IMR-90 (cell line): ENCODE results near the gene SEZ6L. TPM values are rescaled to one million over a fixed set of nuclear protein-coding genes. Genes with fewer than 3 reads are reported as not detected.
A peak's percentile ranks its signal among the peaks of the same experiment; 100 is the strongest.

Experiments
- ATAC-seq: fragments of 200-7000 bp; cut with Tn5 transposase; 2 replicates; pipeline ENCODE4 v1.9.1; 2020; ENCODE audit warnings: low read depth, mild to moderate bottlenecking, moderate library complexity
- BruUV-seq: library from RNA; stranded (reverse); fragments of 400-500 nt; replicated peaks from 2 replicates; lab custom pipeline; 2021; lab: Mats Ljungman, UMichigan
- CTCF ChIA-PET: fragments of 300-600 bp; formaldehyde crosslinking; extraction: SDS; loops from one replicate; lab custom pipeline; 2021; ENCODE audit warnings: antibody characterized with exemption; lab: Yijun Ruan, JAX
- POLR2A ChIA-PET: fragments of 300-600 bp; sonication (Branson Sonifier 250); formaldehyde crosslinking; loops from one replicate; lab custom pipeline; 2022; ENCODE audit warnings: antibody characterized with exemption; ENCODE audit not compliant: unreplicated experiment; lab: Charles Lee
- DNase-seq: peaks from one replicate; pipeline ENCODE4 v3.0.0; 2013
- H2AFZ ChIP-seq: replicated peaks from 2 replicates; pipeline ENCODE3; 2013; ENCODE audit warnings: low read length, mild to moderate bottlenecking; ENCODE audit not compliant: poor library complexity
- H2AK5ac ChIP-seq: 2 replicates; pipeline ENCODE4 v1.6.1; 2013; ENCODE audit warnings: low read depth, low read length, inconsistent platforms
- H2AK9ac ChIP-seq: replicated peaks from 2 replicates; pipeline ENCODE3; 2013; ENCODE audit warnings: mild to moderate bottlenecking, low read depth, low read length, moderate library complexity; ENCODE audit not compliant: poor library complexity
- H2BK120ac ChIP-seq: 2 replicates; pipeline ENCODE4 v1.6.1; 2013; ENCODE audit warnings: low read depth, low read length, inconsistent platforms
- H2BK15ac ChIP-seq: 3 replicates; pipeline ENCODE4 v1.6.1; 2013; ENCODE audit warnings: low read depth, low read length, inconsistent platforms
- H2BK20ac ChIP-seq: 2 replicates; pipeline ENCODE4 v1.6.1; 2013; ENCODE audit warnings: low read depth, mild to moderate bottlenecking, inconsistent platforms, low read length, moderate library complexity
- H2BK5ac ChIP-seq: 2 replicates; pipeline ENCODE4 v1.6.1; 2013; ENCODE audit warnings: mild to moderate bottlenecking, low read depth, low read length, inconsistent platforms; ENCODE audit not compliant: poor library complexity, severe bottlenecking
- H3K14ac ChIP-seq: replicated peaks from 2 replicates; pipeline ENCODE4 v1.6.1; 2013; ENCODE audit warnings: low read depth, low read length, inconsistent platforms
- H3K18ac ChIP-seq: 2 replicates; pipeline ENCODE4 v1.6.1; 2013; ENCODE audit warnings: low read depth, low read length, control low read depth
- H3K23ac ChIP-seq: 2 replicates; pipeline ENCODE4 v1.6.1; 2013; ENCODE audit warnings: low read depth, low read length, inconsistent platforms
- H3K27ac ChIP-seq: 2 replicates; pipeline ENCODE4 v1.5.1; 2013; ENCODE audit warnings: mild to moderate bottlenecking, control low read depth, low read length; ENCODE audit not compliant: insufficient read depth
- H3K27me3 ChIP-seq: 2 replicates; pipeline ENCODE4 v1.6.1; 2013; ENCODE audit warnings: low read length; ENCODE audit not compliant: control insufficient read depth, insufficient read depth
- H3K36me3 ChIP-seq: 2 replicates; pipeline ENCODE4 v1.6.1; 2013; ENCODE audit warnings: low read length, mixed read lengths; ENCODE audit not compliant: control insufficient read depth, insufficient read depth
- H3K4ac ChIP-seq: 2 replicates; pipeline ENCODE4 v1.6.1; 2013; ENCODE audit warnings: low read depth, low read length, inconsistent platforms
- H3K4me1 ChIP-seq: 2 replicates; pipeline ENCODE4 v1.6.1; 2013; ENCODE audit warnings: low read length, mixed read lengths; ENCODE audit not compliant: control insufficient read depth, insufficient read depth
- H3K4me2 ChIP-seq: 2 replicates; pipeline ENCODE4 v1.6.1; 2013; ENCODE audit warnings: low read depth, mild to moderate bottlenecking, control low read depth, low read length, moderate library complexity
- H3K4me3 ChIP-seq: 2 replicates; pipeline ENCODE4 v1.5.1; 2013; ENCODE audit warnings: low read depth, mild to moderate bottlenecking, control low read depth, low read length, moderate library complexity; ENCODE audit not compliant: insufficient read depth
- H3K56ac ChIP-seq: 2 replicates; pipeline ENCODE4 v1.6.1; 2013; ENCODE audit warnings: low read length, inconsistent platforms; ENCODE audit not compliant: insufficient read depth; ENCODE audit errors: extremely low read depth
- H3K79me1 ChIP-seq, 2 experiments: 2 replicates each; pipeline ENCODE4 v1.6.1; 2013; ENCODE audit warnings: low read length in 2 of 2, inconsistent platforms in 1 of 2, low read depth in 1 of 2
- H3K9ac ChIP-seq: 2 replicates; pipeline ENCODE4 v1.6.1; 2013; ENCODE audit warnings: low read depth, low read length, control low read depth
- H3K9me1 ChIP-seq: 2 replicates; pipeline ENCODE4 v1.6.1; 2013; ENCODE audit warnings: low read length, inconsistent platforms; ENCODE audit not compliant: insufficient read depth
- H3K9me3 ChIP-seq: 2 replicates; pipeline ENCODE4 v1.6.1; 2013; ENCODE audit warnings: low read length; ENCODE audit not compliant: control insufficient read depth, insufficient read depth
- H4K20me1 ChIP-seq: 2 replicates; pipeline ENCODE4 v1.6.1; 2013; ENCODE audit warnings: low read length, inconsistent platforms; ENCODE audit not compliant: insufficient read depth
- H4K5ac ChIP-seq: 2 replicates; pipeline ENCODE4 v1.6.1; 2013; ENCODE audit warnings: mild to moderate bottlenecking, low read depth, low read length, control low read depth
- H4K8ac ChIP-seq, 2 experiments: 2 replicates each; pipeline ENCODE4 v1.6.1; 2013; ENCODE audit warnings: low read depth in 2 of 2, low read length in 2 of 2, control low read depth in 1 of 2, inconsistent platforms in 1 of 2
- H4K91ac ChIP-seq: 2 replicates; pipeline ENCODE4 v1.6.1; 2013; ENCODE audit warnings: low read depth, low read length, inconsistent platforms; ENCODE audit not compliant: insufficient read depth
- CTCF ChIP-seq: conservative IDR thresholded peaks from 2 replicates; pipeline ENCODE4 v1.5.1; 2012; ENCODE audit warnings: mild to moderate bottlenecking, low read depth, low read length, improper control_type of control experiment
- ELK1 ChIP-seq: fragments of 150-350 bp; IDR thresholded peaks from 2 replicates; pipeline ENCODE4 v1.6.1; 2016; ENCODE audit warnings: low read depth, mild to moderate bottlenecking, low read length, moderate library complexity, borderline replicate concordance
- FOS ChIP-seq: fragments of 150-350 bp; IDR thresholded peaks from 2 replicates; pipeline ENCODE4 v1.6.1; 2016; ENCODE audit warnings: low read depth, low read length
- RAD21 ChIP-seq: IDR thresholded peaks from 2 replicates; pipeline ENCODE4 v1.6.1; 2012; ENCODE audit warnings: low read length, improper control_type of control experiment
- RFX5 ChIP-seq: IDR thresholded peaks from 2 replicates; pipeline ENCODE4 v1.8.0; 2012; ENCODE audit warnings: low read depth, mild to moderate bottlenecking, low read length, moderate library complexity
- SMC3 ChIP-seq: fragments of 150-350 bp; IDR thresholded peaks from 2 replicates; pipeline ENCODE4 v1.6.1; 2016; ENCODE audit warnings: low read depth, mild to moderate bottlenecking, antibody characterized with exemption, low read length, moderate library complexity
- USF2 ChIP-seq: fragments of 150-350 bp; IDR thresholded peaks from 2 replicates; pipeline ENCODE4 v1.6.1; 2017; ENCODE audit warnings: mild to moderate bottlenecking, antibody characterized with exemption, low read length, low read depth
- WGBS, 2 experiments: methylation state at CpG; one replicate each; pipeline versions ENCODE4 v1.1.5 to v1.1.7; 2013; ENCODE audit warnings: missing lambda C conversion rate in 2 of 2; ENCODE audit not compliant: insufficient read length in 1 of 2; ENCODE audit errors: extremely low coverage in 2 of 2; 5-methylcytosine and 5-hydroxymethylcytosine counted together
- dilution Hi-C: fragments of 300-500 bp; cut with HindIII; formaldehyde crosslinking; loops from one replicate; pipeline ENCODE4 v1.14.3; 2018; ENCODE audit warnings: low sequenced_read_pairs; ENCODE audit not compliant: unreplicated experiment
- in situ Hi-C: fragments of 300-500 bp; cut with MboI; formaldehyde crosslinking; loops from 3 replicates; pipeline ENCODE4 v1.14.3; 2019; ENCODE audit warnings: low sequenced_read_pairs, inconsistent platforms, mixed read lengths
- intact Hi-C: fragments of 100-400 bp; cut with micrococcal nuclease; formaldehyde crosslinking; loops from 2 replicates; pipeline ENCODE4 v1.10.0; 2022
- polyA plus RNA-seq, 3 experiments: library from polyadenylated mRNA; depleted of rRNA; stranded (reverse); fragments of >200 nt; gene quantifications; 2 replicates each; pipeline ENCODE4 v1.2.3, GENCODE V29; 2012; ENCODE audit warnings: low replicate concordance in 1 of 3
- total RNA-seq: library from RNA; depleted of rRNA; stranded (reverse); fragments of >200 nt; gene quantifications from 2 replicates; pipeline ENCODE4 v1.2.3, GENCODE V29; 2012

SEZ6L gene
- total and polyA plus RNA-seq, 2 of the 4 experiments (the other 2 are of a cell fraction), result not detected

- Histone ChIP-seq H3K4me2 (no peak overlapping the region), H3K4me3 (no peak overlapping the region), H2BK5ac (no peak overlapping the region), H4K8ac (no peak overlapping the region), H2AK5ac (no peak overlapping the region), H3K4ac (no peak overlapping the region), H2BK120ac (no peak overlapping the region), H3K4me1 (no peaks in the 10 kb centered on the region), H3K36me3 (no peaks in the 10 kb centered on the region), H3K79me1 (no peaks in the 10 kb centered on the region), H3K9ac (no peak overlapping the region), H4K91ac (no peak overlapping the region), H3K56ac (no peak overlapping the region), H3K27ac (no peak overlapping the region), H2AFZ (no peak overlapping the region), H3K14ac (no peak overlapping the region), H3K23ac (no peak overlapping the region), H2AK9ac (no peak overlapping the region), H3K9me3 (no peaks in the 10 kb centered on the region), H3K9me1 (no peaks in the 10 kb centered on the region), H4K5ac (no peak overlapping the region), H4K20me1 (no peaks in the 10 kb centered on the region), H3K27me3 (peaks cover 4% of the 10 kb centered on the region; the same call in 1 of the 2 replicates), H2BK20ac (no peak overlapping the region), H3K18ac (no peak overlapping the region), H2BK15ac (no peak overlapping the region)
- ChIA-PET POLR2A (no interaction called here), CTCF (interaction anchor here (0.6 to 1.7 kb wide), 12 partner anchors 11 to 955 kb away, joined by 3 to 14 read pairs (median 4); no protein-coding TSS in a partner anchor)
- no TSS peak for BruUV-seq
- peak; percentile 92 for ATAC-seq
- DNase-seq, result peak; percentile 80
- intact Hi-C loops, result loop anchor here (1.0 kb wide), 2 partner anchors 97 to 301 kb away; no protein-coding TSS in a partner anchor
- dilution Hi-C loops, result no loop called here
- TF ChIP-seq SMC3 (peak; percentile 53), CTCF (peak; percentile 73), ELK1 (no peak), FOS (no peak), RAD21 (peak; percentile 74), USF2 (no peak), RFX5 (no peak)
- in situ Hi-C loops, result no loop called here
- 41% methylated on average over 4 of the region's 12 CpGs; no CpG with 5 or more reads in 1 of the 2 experiments for WGBS, 2 experiments
Observed at GRCh38 chr22:26364066-26365015, 195.1 kb downstream of the SEZ6L start.
